Colonic mucosa (tissue), 4 donors: ENCODE data around the gene PIM3. TPM values are rescaled to one million over a fixed set of nuclear protein-coding genes. Genes with fewer than 3 reads are reported as not detected.

Experiments
- DNase-seq: peaks from one replicate; pipeline ENCODE4 v3.0.0-alpha.2; 2020
- H3K27ac ChIP-seq: fragments of 200-600 bp; one replicate; pipeline ENCODE4 v1.8.0; 2021
- H3K27me3 ChIP-seq: fragments of 200-600 bp; one replicate; pipeline ENCODE4 v1.8.0; 2021
- H3K36me3 ChIP-seq: fragments of 200-600 bp; one replicate; pipeline ENCODE4 v1.8.0; 2021
- H3K4me1 ChIP-seq: fragments of 200-600 bp; one replicate; pipeline ENCODE4 v1.8.0; 2021; ENCODE audit warnings: mild to moderate bottlenecking
- H3K4me3 ChIP-seq: fragments of 200-600 bp; one replicate; pipeline ENCODE4 v1.8.0; 2021
- H3K9ac ChIP-seq, 2 donors: one replicate each; pipeline ENCODE4 v1.7.0; 2013; ENCODE audit warnings: control low read depth in 2 of 2, low read depth in 2 of 2, low read length in 2 of 2
- H3K9me3 ChIP-seq: fragments of 200-600 bp; one replicate; pipeline ENCODE4 v1.8.0; 2021
- CTCF ChIP-seq: fragments of 200-600 bp; IDR thresholded peaks from one replicate; pipeline ENCODE4 v1.8.0; 2022; ENCODE audit warnings: antibody characterized with exemption, mild to moderate bottlenecking
- intact Hi-C: fragments of 100-400 bp; cut with DNase I; formaldehyde crosslinking; loops from one replicate; pipeline ENCODE4 v1.14.1; 2022
- total RNA-seq, 2 donors: library from RNA; stranded (reverse); fragmentation: NEBNext Ultra II Directional in 1 of 2; extraction: Animal tissue kit (Norgen Biotek cat#: 25700) in 1 of 2; gene quantifications; one replicate each; pipeline ENCODE4 v1.2.1, GENCODE V29; 2021
- donor health status: healthy.
- donor health status: DM: no; HTN: no; CAD: no.
- donor health status: DM: no; HTN: no; CAD: no.

The PIM3 gene
- total RNA-seq, 2 donors from 2014 or later, result 65.6 to 74.4 TPM

GRCh38 chr22:49991167-49991566, 30.6 kb downstream of the PIM3 start:
- Histone ChIP-seq H3K4me3 (no peak overlapping the region), H3K9ac (no peak overlapping the region), H3K9me3 (no peaks in the 10 kb centered on the region), H3K27me3 (no peaks in the 10 kb centered on the region), H3K27ac (no peak overlapping the region), H3K36me3 (no peaks in the 10 kb centered on the region), H3K4me1 (no peaks in the 10 kb centered on the region)
- no peak for TF ChIP-seq CTCF
- DNase-seq, result no peak
- intact Hi-C loops, result no loop called here

GRCh38 chr22:49991907-49992533, 31.4 kb downstream of the PIM3 start:
- H3K27me3 ChIP-seq, result no peaks in the 10 kb centered on the region
- no peaks in the 10 kb centered on the region for H3K36me3 ChIP-seq
- TF ChIP-seq CTCF, result no peak
- intact Hi-C loops, result no loop called here
- no peaks in the 10 kb centered on the region for H3K9me3 ChIP-seq
- DNase-seq, result no peak
- no peak overlapping the region for H3K4me3 ChIP-seq
- H3K4me1 ChIP-seq, result peaks cover 7% of the 10 kb centered on the region
- H3K27ac ChIP-seq, result no peak overlapping the region
- no peak overlapping the region for H3K9ac ChIP-seq

GRCh38 chr22:49992921-49993648, 32.5 kb downstream of the PIM3 start:
- no peaks in the 10 kb centered on the region for H3K9me3 ChIP-seq
- H3K36me3 ChIP-seq, result no peaks in the 10 kb centered on the region
- no peak overlapping the region for H3K4me3 ChIP-seq
- peak; percentile 71 for DNase-seq
- no peaks in the 10 kb centered on the region for H3K27me3 ChIP-seq
- TF ChIP-seq CTCF, result peak; percentile 71
- peak overlapping the region in 1 of 2 donors; percentile 43 for H3K9ac ChIP-seq
- peaks cover 9% of the 10 kb centered on the region for H3K4me1 ChIP-seq
- no peak overlapping the region for H3K27ac ChIP-seq
- intact Hi-C loops, result no loop called here

- Histone ChIP-seq H3K27ac (no peak overlapping the region), H3K4me1 (peaks cover 9% of the 10 kb centered on the region), H3K9ac (no peak overlapping the region), H3K36me3 (no peaks in the 10 kb centered on the region), H3K4me3 (no peak overlapping the region), H3K9me3 (no peaks in the 10 kb centered on the region), H3K27me3 (no peaks in the 10 kb centered on the region)
- DNase-seq, result no peak
- intact Hi-C loops, result no loop called here
- no peak for TF ChIP-seq CTCF
Observed at GRCh38 chr22:49993649-49994360, 33.2 kb downstream of the PIM3 start.

- H3K27me3 ChIP-seq, result no peaks in the 10 kb centered on the region
- H3K36me3 ChIP-seq, result no peaks in the 10 kb centered on the region
- H3K4me3 ChIP-seq, result no peak overlapping the region
- H3K4me1 ChIP-seq, result peaks cover 9% of the 10 kb centered on the region
- H3K27ac ChIP-seq, result no peak overlapping the region
- no peak for TF ChIP-seq CTCF
- peak; percentile 17 for DNase-seq
- intact Hi-C loops, result no loop called here
- H3K9me3 ChIP-seq, result no peaks in the 10 kb centered on the region
- H3K9ac ChIP-seq, result no peak overlapping the region
Observed at GRCh38 chr22:49994361-49995040, 33.9 kb downstream of the PIM3 start.
